H9 (cell line): ENCODE data around the gene IQCK. TPM values are rescaled to one million over a fixed set of nuclear protein-coding genes. Genes with fewer than 3 reads are reported as not detected.
A peak's percentile ranks its signal among the peaks of the same experiment; 100 is the strongest.

Source experiments
- DNase-seq: peaks from one replicate; pipeline ENCODE4 v3.0.0-alpha.2; 2017
- H2AFZ ChIP-seq: one replicate; pipeline ENCODE4 v1.6.1; 2013; ENCODE audit warnings: mild to moderate bottlenecking, low read length, control low read depth, moderate library complexity
- H2AK5ac ChIP-seq: 2 replicates; pipeline ENCODE4 v1.6.1; 2013; ENCODE audit warnings: low read length, control low read depth, mixed read lengths; ENCODE audit not compliant: insufficient read length
- H2BK120ac ChIP-seq: one replicate; pipeline ENCODE4 v1.6.1; 2013; ENCODE audit warnings: low read depth, mild to moderate bottlenecking, low read length, control low read depth, inconsistent platforms; ENCODE audit not compliant: poor library complexity, severe bottlenecking
- H2BK12ac ChIP-seq: 2 replicates; pipeline ENCODE4 v1.6.1; 2013; ENCODE audit warnings: low read length, control low read depth, mixed read lengths, low read depth; ENCODE audit not compliant: insufficient read length
- H2BK15ac ChIP-seq: 2 replicates; pipeline ENCODE4 v1.6.1; 2013; ENCODE audit warnings: low read depth, low read length, control low read depth
- H2BK20ac ChIP-seq: one replicate; pipeline ENCODE4 v1.6.1; 2013; ENCODE audit warnings: low read depth, mild to moderate bottlenecking, low read length, control low read depth, inconsistent platforms; ENCODE audit not compliant: poor library complexity, severe bottlenecking
- H2BK5ac ChIP-seq: 2 replicates; pipeline ENCODE4 v1.6.1; 2013; ENCODE audit warnings: low read length, control low read depth, mixed read lengths; ENCODE audit not compliant: insufficient read length
- H3K14ac ChIP-seq: 2 replicates; pipeline ENCODE4 v1.6.1; 2013; ENCODE audit warnings: low read length, control low read depth; ENCODE audit not compliant: insufficient read depth
- H3K18ac ChIP-seq: 2 replicates; pipeline ENCODE4 v1.6.1; 2013; ENCODE audit warnings: low read depth, mild to moderate bottlenecking, mixed read lengths, low read length, control low read depth; ENCODE audit not compliant: insufficient read length
- H3K23ac ChIP-seq: 2 replicates; pipeline ENCODE4 v1.6.1; 2013; ENCODE audit warnings: low read length, control low read depth, mixed read lengths, low read depth; ENCODE audit not compliant: insufficient read length
- H3K23me2 ChIP-seq: 2 replicates; pipeline ENCODE4 v1.6.1; 2013; ENCODE audit warnings: low read depth, mild to moderate bottlenecking, mixed read lengths, low read length, control low read depth; ENCODE audit not compliant: insufficient read length, poor library complexity, severe bottlenecking
- H3K27ac ChIP-seq: 2 replicates; pipeline ENCODE4 v1.5.1; 2013; ENCODE audit warnings: low read length, control low read depth, mixed read lengths, low read depth; ENCODE audit not compliant: insufficient read length
- H3K27me3 ChIP-seq: 2 replicates; pipeline ENCODE4 v1.6.1; 2013; ENCODE audit warnings: low read length, control low read depth, inconsistent platforms; ENCODE audit not compliant: insufficient read depth
- H3K4ac ChIP-seq: 2 replicates; pipeline ENCODE4 v1.6.1; 2013; ENCODE audit warnings: low read depth, mild to moderate bottlenecking, control low read depth, inconsistent platforms, low read length, moderate library complexity
- H3K4me1 ChIP-seq: 2 replicates; pipeline ENCODE4 v1.6.1; 2013; ENCODE audit warnings: low read length, control low read depth, inconsistent platforms; ENCODE audit not compliant: insufficient read depth
- H3K4me2 ChIP-seq: 2 replicates; pipeline ENCODE4 v1.6.1; 2013; ENCODE audit warnings: low read length, control low read depth, mixed read lengths; ENCODE audit not compliant: insufficient read length, insufficient read depth
- H3K56ac ChIP-seq: 2 replicates; pipeline ENCODE4 v1.6.1; 2013; ENCODE audit warnings: low read depth, mild to moderate bottlenecking, mixed read lengths, low read length, control low read depth; ENCODE audit not compliant: insufficient read length
- H3K79me1 ChIP-seq: 2 replicates; pipeline ENCODE4 v1.6.1; 2013; ENCODE audit warnings: low read depth, mild to moderate bottlenecking, moderate library complexity, low read length, control low read depth, inconsistent platforms; ENCODE audit not compliant: insufficient read depth, poor library complexity, severe bottlenecking
- H3K79me2 ChIP-seq: 2 replicates; pipeline ENCODE4 v1.6.1; 2013; ENCODE audit warnings: low read length, control low read depth, inconsistent platforms; ENCODE audit not compliant: insufficient read depth
- H3K9ac ChIP-seq: 2 replicates; pipeline ENCODE4 v1.6.1; 2013; ENCODE audit warnings: low read length, control low read depth, mixed read lengths; ENCODE audit not compliant: insufficient read length; ENCODE audit errors: extremely low read depth
- H3K9me3 ChIP-seq: one replicate; pipeline ENCODE4 v1.6.1; 2013; ENCODE audit warnings: low read depth, low read length, inconsistent platforms; ENCODE audit not compliant: control insufficient read depth
- H3T11ph ChIP-seq: one replicate; pipeline ENCODE4 v1.6.1; 2013; ENCODE audit warnings: mild to moderate bottlenecking, low read length, control low read depth, inconsistent platforms
- H4K20me1 ChIP-seq: one replicate; pipeline ENCODE4 v1.6.1; 2013; ENCODE audit not compliant: control insufficient read depth, insufficient read length, insufficient read depth
- H4K5ac ChIP-seq: 2 replicates; pipeline ENCODE4 v1.6.1; 2013; ENCODE audit warnings: low read depth, mild to moderate bottlenecking, mixed read lengths, low read length, control low read depth; ENCODE audit not compliant: insufficient read length
- H4K8ac ChIP-seq: replicated peaks from 2 replicates; pipeline ENCODE4 v1.6.1; 2013; ENCODE audit warnings: low read length, control low read depth, mixed read lengths, low read depth; ENCODE audit not compliant: insufficient read length
- H4K91ac ChIP-seq: 2 replicates; pipeline ENCODE4 v1.6.1; 2013; ENCODE audit warnings: low read depth, mild to moderate bottlenecking, moderate library complexity, mixed read lengths, low read length, control low read depth; ENCODE audit not compliant: insufficient read length
- H3K27ac Mint-ChIP-seq, 3 experiments: 2 replicates in 2 of 3; 3 replicates in 1 of 3; pipeline ENCODE4 v1.8.0; 2020 to 2021; ENCODE audit warnings: mixed read lengths in 3 of 3, mild to moderate bottlenecking in 1 of 3, moderate library complexity in 1 of 3
- H3K27me3 Mint-ChIP-seq: 2 replicates; pipeline ENCODE4 v1.8.0; 2021; ENCODE audit warnings: low read depth, mild to moderate bottlenecking, moderate library complexity, mixed read lengths
- H3K36me3 Mint-ChIP-seq, 3 experiments: 2 replicates in 2 of 3; 3 replicates in 1 of 3; pipeline ENCODE4 v1.8.0; 2020 to 2021; ENCODE audit warnings: low read depth in 3 of 3, mixed read lengths in 3 of 3; ENCODE audit not compliant: insufficient read depth in 1 of 3
- H3K4me1 Mint-ChIP-seq, 2 experiments: 2 replicates each; pipeline ENCODE4 v1.8.0; 2020; ENCODE audit warnings: mixed read lengths in 2 of 2
- H3K4me3 Mint-ChIP-seq, 2 experiments: 2 replicates in 1 of 2; 3 replicates in 1 of 2; pipeline ENCODE4 v1.8.0; 2020 to 2021; ENCODE audit warnings: mild to moderate bottlenecking in 2 of 2, mixed read lengths in 2 of 2, moderate library complexity in 1 of 2
- H3K9me3 Mint-ChIP-seq, 2 experiments: 2 replicates in 1 of 2; 3 replicates in 1 of 2; pipeline ENCODE4 v1.8.0; 2020; ENCODE audit warnings: mild to moderate bottlenecking in 2 of 2, mixed read lengths in 2 of 2, moderate library complexity in 1 of 2
- WGBS: extraction: QIAGEN DNeasy Blood & Tissue Kit; methylation state at CpG from one replicate; pipeline ENCODE4 v1.1.7; 2013; ENCODE audit warnings: missing lambda C conversion rate, low lambda C conversion rate, mixed read lengths; ENCODE audit not compliant: insufficient read length; ENCODE audit errors: extremely low coverage; 5-methylcytosine and 5-hydroxymethylcytosine counted together
- total RNA-seq: library from RNA; stranded (reverse); gene quantifications from 2 replicates; pipeline ENCODE4 v1.2.1, GENCODE V29; 2021
- TF ChIP-seq, protein P1 (sequence below): fragments of 200-600 bp; sonication (generic); conservative IDR thresholded peaks from 3 replicates; pipeline ENCODE4 v1.8.0; 2021; ENCODE audit warnings: antibody characterized with exemption, mild to moderate bottlenecking

IQCK gene
- total RNA-seq, 1 experiment from 2014 or later = 9.0 TPM

DNA sequence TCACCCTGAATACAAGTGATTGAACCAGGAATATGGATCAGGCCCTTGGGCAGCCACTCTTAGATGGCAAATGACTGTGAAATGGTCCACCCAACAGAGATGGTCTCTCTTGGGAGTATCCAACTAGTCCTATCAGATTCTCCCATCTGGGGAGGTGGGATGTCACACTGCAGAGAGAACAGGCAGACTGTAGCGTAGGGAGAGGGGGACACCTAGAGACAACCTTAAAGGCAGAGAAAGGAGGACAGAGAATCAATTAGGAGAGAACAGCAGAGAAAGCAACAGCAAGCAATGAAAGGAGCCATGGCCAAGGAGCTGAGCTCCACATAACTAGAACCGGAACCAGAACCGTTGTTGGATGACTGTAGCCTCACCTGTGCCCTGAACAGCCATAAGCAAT, 37.2 kb downstream of the IQCK start:
- Mint-ChIP-seq H3K27ac (peak overlapping the region in 1 of 3 experiments; percentile 25; a peak in 2 of 7 replicates), H3K27me3 (no peaks in the 10 kb centered on the region), H3K4me3 (no peak overlapping the region), H3K4me1 (peaks cover 0 to 4% of the 10 kb centered on the region in 2 experiments; a peak in 1 of 4 replicates), H3K9me3 (no peaks in the 10 kb centered on the region), H3K36me3 (no peaks in the 10 kb centered on the region)
- H4K20me1 ChIP-seq = no peaks in the 10 kb centered on the region
- H4K5ac ChIP-seq = no peak overlapping the region
- no peak overlapping the region for H3K4ac ChIP-seq
- no peak overlapping the region for H3K14ac ChIP-seq
- H2BK15ac ChIP-seq = no peak overlapping the region
- H3K9ac ChIP-seq = no peak overlapping the region
- TF ChIP-seq, protein P1, sequence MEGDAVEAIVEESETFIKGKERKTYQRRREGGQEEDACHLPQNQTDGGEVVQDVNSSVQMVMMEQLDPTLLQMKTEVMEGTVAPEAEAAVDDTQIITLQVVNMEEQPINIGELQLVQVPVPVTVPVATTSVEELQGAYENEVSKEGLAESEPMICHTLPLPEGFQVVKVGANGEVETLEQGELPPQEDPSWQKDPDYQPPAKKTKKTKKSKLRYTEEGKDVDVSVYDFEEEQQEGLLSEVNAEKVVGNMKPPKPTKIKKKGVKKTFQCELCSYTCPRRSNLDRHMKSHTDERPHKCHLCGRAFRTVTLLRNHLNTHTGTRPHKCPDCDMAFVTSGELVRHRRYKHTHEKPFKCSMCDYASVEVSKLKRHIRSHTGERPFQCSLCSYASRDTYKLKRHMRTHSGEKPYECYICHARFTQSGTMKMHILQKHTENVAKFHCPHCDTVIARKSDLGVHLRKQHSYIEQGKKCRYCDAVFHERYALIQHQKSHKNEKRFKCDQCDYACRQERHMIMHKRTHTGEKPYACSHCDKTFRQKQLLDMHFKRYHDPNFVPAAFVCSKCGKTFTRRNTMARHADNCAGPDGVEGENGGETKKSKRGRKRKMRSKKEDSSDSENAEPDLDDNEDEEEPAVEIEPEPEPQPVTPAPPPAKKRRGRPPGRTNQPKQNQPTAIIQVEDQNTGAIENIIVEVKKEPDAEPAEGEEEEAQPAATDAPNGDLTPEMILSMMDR = no peak
- H3K27ac ChIP-seq = no peak overlapping the region
- no peak overlapping the region for H4K8ac ChIP-seq
- H3K4me1 ChIP-seq = no peaks in the 10 kb centered on the region
- no peak overlapping the region for H2BK5ac ChIP-seq
- no peak overlapping the region for H3K18ac ChIP-seq
- no peak overlapping the region for H2AFZ ChIP-seq
- no peaks in the 10 kb centered on the region for H3K27me3 ChIP-seq
- no CpG with 5 or more reads among the region's 3 CpGs for whole genome bisulfite sequencing
- DNase-seq = no peak
- no peak overlapping the region for H2BK12ac ChIP-seq
- no peak overlapping the region for H4K91ac ChIP-seq
- no peak overlapping the region for H3K23ac ChIP-seq
- no peaks in the 10 kb centered on the region for H3K23me2 ChIP-seq
- H2BK120ac ChIP-seq = no peak overlapping the region
- no peaks in the 10 kb centered on the region for H3K9me3 ChIP-seq
- H2AK5ac ChIP-seq = no peak overlapping the region
- no peak overlapping the region for H3K56ac ChIP-seq
- H2BK20ac ChIP-seq = no peak overlapping the region
- no peak overlapping the region for H3T11ph ChIP-seq
- no peaks in the 10 kb centered on the region for H3K79me1 ChIP-seq
- no peaks in the 10 kb centered on the region for H3K79me2 ChIP-seq
- no peak overlapping the region for H3K4me2 ChIP-seq
